Measurements from ENCODE around the gene FAM162A.
"Not testable (repeated sequence)": the region's sequence is repeated elsewhere in the genome, so short reads cannot be mapped to it uniquely, and the experiment has no call there.

FAM162A gene, protein sequence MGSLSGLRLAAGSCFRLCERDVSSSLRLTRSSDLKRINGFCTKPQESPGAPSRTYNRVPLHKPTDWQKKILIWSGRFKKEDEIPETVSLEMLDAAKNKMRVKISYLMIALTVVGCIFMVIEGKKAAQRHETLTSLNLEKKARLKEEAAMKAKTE

DNA sequence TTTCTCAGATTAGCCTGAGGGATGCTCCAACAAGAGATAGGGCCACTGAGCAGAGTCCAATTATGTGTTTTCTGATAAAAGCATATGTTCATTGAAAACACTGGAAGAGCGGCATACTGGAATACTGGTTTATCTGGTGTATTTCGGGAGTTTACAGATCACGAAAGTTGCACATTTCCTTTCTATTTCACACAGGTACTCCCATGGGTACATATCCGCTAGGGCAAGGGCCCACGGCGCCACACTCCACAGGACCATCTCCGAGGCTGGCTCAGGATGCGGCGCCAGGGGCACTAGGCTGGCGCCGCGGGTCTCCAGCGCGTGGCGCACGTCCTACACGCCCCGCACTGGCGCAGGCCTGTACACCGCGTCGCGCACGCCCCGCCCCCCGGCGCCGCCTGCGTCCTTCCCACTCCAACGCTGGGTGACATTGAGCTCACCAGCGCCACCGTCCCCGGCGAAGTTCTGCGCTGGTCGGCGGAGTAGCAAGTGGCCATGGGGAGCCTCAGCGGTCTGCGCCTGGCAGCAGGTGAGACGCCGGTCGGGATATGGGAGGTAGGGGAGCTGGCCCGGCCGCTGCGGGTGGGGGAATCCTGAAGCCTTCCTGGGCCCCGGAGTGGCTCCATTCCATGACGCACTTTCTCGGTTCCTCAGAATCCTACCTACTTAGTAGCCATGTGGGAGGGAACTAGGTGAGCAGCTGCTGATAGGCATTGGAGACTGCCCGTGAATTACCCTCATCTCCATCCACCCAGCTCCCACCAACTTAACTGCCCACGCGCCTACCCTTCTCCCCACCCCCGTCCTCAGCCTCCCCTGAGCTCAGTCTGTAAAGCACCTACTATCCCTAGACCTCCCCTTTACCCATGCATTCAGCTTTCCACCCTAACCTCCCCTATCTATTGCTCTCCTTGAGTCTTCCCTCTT lies at the start of gene FAM162A:
Gene FAM162A, plus strand, starts transcription at position 412 of the 927 bp plus-strand sequence. Its CDS starts 84 bp downstream, at position 496.
- peak; percentile 96 for DNase-seq

DNA sequence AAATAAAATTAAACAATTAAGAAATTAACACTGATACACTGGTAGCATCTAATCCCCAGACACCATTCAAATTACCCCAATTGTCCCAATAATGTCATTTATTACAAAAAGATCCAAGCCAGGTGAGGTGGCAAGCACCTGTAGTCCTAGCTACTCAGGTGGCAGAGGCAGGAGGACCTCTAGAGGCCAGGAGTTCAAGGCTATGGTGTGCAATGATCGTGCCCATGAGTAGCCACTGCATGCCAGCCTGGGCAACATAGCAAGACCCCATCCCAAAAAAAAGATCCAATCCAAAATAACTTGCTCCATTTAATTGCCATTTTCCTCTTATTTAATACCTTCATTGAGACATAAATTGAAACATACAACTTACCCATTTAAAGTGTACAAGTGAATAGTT lies 41.2 kb upstream of the FAM162A start:
- DNase-seq = no peak

DNA sequence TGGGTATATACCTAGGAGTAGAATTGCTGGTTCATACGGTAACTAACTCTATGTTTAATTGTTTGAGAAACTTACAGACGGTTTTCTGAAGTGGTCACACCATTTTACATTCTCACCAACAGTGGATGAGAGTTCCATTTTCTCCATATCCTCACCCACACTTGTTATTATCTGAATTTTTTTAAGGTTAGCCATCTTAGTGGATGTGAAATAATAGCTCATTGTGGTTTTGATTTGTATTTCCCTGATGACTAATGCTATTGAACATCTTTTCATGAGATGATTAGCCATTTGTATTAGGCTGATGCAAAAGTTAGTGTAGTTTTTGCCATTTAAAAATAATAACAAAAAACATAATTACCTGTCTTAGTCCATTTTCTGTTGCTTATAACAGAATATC lies 40.3 kb upstream of the FAM162A start:
- no peak for DNase-seq

DNA sequence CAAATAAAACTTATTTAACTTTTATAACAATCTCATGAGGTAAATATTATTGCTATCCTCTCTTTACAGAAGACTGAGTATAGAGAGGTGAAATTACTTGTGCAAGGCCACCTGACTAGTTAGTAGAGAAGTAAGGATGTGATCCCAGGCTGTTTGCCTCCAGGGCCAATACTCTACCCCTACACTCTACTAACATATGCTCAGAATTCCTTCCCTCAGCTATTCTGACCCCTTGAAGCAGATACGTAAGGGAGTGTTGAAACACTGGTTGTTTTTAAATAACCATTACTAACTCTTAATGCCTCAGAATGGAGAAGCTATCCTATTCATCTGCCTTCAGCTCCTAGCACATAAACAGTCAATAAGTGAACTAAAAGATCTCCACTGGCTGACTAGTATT lies 34.8 kb upstream of the FAM162A start:
- DNase-seq = no peak

DNA sequence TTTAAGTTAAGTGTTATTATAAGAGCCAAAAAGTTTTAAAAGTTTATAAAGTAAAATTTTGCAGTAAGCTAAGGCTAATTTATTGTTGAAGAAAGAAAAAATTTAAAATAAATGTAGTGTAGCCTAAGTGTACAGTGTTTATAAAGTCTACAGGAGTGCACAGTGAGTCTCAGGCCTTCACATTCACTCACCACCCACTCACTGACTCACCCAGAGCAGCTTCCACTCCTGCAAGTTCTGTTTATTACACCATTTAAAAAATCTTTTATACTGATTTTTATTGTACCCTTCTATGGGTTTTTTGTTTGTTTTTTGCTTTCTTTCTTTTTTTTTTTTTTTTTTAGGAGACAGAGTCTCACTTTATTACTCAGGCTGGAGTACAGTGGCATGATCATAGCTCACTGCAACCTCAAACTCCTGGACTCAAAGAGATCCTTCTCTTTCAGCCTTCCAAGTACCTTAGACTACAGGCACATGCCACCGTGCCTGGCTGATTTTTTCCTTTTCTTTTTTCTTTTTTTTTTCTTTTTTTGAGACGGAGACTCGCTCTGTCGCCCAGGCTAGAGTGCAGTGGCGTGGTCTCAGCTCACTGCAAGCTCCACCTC lies 33.1 kb upstream of the FAM162A start:
- DNase-seq = peak; percentile 11

DNA sequence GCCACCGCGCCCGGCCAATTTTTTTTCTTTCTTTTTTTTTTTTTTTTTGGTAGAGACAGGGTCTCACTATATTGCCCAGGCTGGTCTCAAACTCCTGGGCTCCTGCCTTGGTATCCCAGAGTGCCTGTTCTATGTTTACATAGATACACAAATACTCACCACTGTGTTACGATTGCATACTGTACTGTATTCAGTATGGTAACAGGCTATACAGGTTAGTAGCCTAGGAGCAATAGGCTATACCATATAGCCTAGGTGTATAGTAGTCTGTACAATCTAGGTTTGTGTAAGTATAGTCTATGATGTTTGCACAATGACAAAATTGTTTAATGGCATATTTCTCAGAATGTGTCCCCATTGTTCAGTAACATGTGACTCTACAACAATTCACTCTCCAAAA lies 32.4 kb upstream of the FAM162A start:
- DNase-seq = no peak

DNA sequence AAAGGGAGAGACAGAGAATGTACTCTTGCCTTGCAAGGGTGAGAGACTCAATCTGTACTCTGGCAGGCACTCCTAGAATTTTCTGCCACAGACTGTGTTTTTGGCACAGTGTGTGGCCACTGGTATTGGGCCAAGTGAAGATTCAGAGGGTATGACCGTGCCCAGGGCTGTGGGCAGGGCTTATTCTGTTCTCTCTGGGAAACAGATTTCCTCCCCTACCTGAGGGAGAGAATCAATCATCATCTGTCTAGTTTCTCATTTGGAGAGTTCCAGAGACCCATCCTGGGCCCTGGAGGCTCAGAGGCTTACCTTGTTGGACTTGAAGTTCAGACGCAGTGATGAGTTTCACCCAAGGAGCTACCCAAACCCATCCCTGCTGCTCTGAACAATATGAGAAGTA lies 30.8 kb upstream of the FAM162A start:
- no peak for DNase-seq

DNA sequence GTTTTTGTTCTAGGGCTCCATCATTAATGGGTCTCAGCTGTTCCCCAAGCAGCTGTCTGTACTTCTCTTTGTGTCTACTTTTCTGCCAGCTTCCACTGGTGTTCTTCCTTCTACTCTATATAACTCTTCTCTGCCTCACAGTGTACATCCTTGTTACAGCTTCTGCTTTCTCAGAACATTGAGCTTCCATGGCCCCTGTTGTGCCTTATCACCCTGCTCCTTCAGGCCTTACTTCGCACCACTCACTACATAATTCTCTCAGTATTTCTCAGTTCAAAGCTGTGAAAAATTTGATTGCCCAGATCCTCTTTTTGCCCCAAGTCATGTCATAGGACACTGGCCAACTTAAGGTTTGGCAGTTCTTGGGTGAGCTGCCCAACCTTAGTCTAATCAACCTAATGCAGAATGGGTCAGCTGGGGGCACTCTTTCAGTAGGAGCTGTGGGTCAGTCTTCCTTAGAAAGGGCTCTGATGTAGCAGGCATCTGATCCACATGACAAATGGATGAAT lies 30.0 kb upstream of the FAM162A start:
- no peak for DNase-seq

DNA sequence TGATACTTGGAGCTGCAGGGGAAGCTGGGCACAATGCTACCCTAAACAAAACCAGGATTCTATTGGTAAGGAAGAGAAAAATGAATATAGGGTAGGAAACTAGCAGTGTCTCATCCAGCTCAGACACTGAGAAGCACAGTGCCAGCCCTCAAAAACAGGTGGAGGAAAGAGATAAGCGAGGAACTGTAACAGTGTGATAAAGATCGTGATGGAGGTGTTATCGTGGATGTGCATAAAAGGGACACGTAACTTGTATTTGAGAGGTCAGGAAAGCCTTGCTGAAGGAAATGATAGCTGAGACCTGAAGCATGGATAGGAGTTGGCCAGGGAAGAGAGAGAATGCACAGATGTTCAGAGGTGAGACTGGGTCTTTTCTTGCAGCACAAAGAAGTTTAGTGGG lies 28.4 kb upstream of the FAM162A start:
- no peak for DNase-seq

DNA sequence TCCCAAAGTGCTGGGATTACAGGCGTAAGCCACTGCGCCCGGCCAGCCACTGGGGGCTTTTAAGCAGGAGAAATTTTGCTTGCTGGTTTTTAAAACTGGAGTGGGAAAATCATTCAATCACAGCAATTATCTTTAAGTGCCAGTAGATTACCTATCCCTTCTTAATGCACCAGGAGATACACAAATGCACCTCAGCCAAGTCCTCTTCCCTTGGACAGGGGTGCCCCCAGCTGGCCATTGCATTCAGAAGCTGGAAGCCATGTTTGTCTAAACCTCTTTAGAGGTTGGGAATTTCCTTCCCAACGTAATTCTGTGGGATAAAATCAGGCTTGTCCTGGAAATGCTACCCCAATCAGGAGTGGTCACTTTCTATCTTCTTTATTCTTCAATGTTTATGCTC lies 27.6 kb upstream of the FAM162A start:
- DNase-seq = peak; percentile 5

DNA sequence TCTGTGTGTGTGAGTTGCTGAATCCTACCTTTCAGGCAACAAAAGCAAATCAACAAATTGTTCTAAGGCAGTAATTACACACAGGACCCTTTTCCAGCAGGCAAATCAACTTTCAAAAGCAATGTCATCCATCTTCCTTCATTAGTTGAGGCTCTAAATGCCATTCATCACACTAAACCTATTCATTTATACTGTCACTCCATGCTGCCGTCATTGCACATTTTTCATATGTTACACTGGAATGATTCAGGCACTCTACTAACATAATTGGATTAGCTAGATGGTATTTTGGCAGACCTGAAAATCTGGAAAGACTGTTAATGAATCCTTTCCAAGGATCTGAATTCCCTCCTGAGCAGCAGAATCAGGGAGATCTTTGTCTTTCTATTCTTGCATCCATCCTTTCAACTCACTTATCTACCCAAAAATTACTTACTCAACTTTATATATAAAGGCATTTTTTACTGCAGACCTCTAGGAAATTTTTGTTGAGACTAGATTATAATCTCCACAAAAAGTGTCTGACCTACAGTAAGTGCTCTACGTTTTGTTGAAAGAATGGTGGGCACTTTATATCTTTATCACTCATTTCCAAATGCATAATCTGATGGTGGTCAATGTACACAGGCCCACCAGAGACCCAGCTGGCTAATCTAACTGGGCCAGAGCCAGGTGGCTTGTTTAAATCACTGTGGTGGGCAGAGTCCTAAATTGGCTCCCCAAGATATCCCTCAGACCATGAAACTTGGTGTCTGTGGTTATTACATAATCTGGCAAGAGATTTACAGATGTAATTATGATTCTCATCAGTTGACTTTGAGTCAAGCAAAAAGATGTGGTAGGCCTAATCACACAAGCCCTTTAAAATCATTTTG lies 25.9 kb upstream of the FAM162A start:
- no peak for DNase-seq

DNA sequence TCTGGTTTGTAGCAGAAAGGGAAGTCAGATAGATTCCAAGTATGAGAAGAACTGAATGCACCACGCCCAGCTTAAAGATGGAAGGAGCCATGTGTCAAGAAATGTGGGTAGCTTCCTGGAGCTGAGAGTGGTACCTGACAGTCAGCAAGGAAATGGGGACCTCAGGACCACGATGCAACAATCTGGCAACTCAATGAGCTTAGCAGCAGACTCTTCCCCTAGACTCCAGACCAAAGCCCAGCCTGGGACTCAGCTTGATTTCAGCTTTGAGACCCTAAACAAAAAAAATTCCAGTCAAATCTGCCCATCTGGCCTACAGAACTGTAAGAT lies 25.3 kb upstream of the FAM162A start:
- DNase-seq = no peak

DNA sequence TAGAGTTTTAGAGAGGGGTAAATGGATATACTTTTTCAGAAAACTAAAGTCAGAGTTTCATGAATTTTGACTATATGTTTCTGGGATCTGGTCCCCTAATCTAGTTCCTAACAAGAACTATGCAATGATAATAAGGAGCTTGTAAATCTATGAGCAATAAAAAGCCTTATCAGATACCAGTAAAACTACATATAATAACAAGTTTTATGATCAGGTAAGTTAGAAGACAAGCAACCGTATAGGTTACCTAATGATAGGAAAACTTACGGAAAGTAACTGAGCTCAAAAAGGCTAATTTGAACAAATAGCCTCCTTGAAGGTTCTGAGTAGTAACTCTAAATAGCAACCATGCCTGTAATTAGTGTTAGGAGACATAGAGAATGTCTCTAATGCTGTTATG lies 22.0 kb upstream of the FAM162A start:
- no peak for DNase-seq

DNA sequence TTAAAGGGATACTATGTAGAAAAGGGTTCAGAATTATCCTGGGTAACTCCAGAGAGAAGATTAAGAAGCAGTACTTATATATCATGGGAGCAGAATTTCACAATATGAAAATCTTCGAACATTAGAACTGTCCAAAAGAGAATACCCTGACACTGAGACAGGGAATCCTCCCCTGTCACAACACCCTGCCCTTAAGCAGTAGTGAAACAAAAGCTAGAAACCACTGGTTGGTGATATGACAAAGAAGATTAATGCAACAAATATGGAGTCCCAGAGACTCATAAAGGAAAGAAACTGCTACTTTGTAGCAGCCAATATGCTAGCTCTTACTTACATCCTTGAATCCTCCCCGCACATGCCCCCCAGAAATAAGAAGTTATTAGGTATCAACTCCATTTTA lies 19.5 kb upstream of the FAM162A start:
- DNase-seq = no peak

DNA sequence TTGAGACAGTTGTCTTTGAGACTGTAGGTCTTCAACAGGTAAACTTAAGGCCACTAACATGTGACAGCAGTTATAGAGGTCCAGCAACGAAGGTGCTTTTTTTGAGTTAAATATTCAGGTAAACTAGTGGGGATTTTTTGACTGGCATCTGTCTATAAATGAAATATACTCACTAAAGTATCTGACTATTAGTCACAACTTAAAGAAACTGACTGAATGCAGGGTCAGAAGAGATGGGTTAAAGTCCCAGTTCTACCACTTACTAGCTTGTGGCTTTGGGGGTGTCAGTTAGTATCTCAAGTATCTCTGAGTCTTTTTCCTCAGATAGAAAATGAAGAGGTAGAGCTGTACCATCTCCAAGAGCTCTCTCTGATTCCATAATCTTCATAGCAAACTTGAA lies 18.9 kb upstream of the FAM162A start:
- DNase-seq = no peak

DNA sequence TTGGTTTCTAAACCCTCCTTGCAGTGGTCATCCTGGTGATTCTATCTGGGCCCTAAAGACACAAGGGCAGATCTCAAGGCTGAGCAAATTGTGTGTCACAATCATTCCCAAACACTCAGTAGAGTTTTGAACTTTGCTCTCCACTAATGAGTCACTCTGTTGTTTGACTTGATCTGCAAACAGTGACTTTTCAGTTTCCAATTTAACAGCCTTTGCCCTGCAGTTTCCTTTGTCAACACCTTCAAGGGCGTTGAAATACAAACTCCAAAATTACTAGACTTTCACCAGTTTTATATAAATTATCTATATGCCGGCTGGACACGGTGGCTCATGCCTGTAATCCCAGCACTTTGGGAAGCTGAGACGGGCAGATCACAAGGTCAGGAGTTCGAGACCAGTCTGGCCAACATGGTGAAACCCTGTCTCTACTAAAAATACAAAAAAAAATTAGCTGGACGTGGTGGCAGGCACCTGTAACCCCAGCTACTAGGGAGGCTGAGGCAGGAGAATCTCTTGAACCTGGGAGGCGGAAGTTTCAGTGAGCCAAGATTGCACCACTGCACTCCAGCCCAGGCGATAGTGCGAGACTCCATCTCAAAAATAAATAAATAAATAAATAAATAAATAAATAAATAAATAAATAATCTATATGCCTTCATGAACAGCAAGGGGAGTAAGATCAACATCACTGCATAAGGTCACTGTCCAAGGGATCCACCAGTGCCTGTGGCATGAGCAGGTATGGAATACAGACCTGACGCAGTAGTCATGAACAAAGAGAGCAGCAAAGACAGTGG lies 18.2 kb upstream of the FAM162A start:
- DNase-seq = not testable (repeated sequence)

DNA sequence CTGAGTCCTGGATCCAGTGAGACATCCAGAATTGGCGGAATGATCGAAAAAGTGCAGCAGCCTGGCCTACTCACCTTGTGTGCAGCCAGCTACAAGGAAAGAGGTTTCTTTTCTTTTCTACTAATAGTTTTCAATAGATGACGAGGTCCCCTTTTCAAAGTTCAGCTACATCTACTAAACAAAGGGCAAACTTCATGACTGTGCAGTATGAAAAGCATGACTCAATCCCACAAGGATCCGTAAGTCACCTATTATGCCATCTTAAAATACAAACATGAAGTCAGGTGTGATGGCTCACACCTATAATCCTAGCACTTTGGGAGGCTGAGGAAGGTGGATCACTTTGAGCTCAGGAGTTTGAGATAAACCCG lies 17.6 kb upstream of the FAM162A start:
- no peak for DNase-seq

DNA sequence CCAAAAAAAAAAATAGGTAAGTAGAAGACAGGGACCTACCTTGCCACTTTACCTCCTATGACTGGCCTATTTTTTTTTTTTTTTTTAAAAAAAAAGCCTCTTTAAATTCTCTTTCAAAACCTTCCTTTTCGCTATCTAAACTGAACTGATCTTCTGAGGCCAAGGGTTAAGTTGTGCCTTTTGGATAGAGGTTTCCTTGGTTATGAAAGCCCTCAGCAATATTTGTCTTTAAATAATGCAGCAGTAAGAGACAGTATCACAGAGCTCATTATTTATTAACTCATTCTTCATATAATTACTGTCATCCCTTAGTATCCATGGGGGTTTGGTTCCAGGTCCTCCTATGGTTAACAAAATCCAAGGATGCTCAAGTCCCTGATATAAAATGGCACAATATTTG lies 9.9 kb upstream of the FAM162A start:
- DNase-seq = no peak

DNA sequence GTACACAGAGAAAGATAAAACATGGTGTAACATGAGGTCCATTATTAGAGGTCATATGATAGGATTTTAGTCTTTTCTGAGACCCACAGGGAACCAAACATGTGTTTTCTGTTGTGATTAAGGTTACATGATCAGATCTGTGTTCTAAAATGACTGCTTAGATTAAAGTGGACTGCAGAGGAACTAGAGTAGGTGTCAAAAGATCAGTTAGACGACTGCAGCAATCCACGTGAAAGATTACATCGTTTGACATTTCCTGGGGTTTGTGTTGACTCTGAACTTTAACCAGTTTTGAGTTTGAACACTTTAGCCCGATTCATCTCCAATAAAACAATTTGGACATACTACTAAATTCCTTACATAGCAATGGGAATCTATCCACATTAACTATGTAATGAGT lies 6.0 kb upstream of the FAM162A start:
- DNase-seq = no peak

DNA sequence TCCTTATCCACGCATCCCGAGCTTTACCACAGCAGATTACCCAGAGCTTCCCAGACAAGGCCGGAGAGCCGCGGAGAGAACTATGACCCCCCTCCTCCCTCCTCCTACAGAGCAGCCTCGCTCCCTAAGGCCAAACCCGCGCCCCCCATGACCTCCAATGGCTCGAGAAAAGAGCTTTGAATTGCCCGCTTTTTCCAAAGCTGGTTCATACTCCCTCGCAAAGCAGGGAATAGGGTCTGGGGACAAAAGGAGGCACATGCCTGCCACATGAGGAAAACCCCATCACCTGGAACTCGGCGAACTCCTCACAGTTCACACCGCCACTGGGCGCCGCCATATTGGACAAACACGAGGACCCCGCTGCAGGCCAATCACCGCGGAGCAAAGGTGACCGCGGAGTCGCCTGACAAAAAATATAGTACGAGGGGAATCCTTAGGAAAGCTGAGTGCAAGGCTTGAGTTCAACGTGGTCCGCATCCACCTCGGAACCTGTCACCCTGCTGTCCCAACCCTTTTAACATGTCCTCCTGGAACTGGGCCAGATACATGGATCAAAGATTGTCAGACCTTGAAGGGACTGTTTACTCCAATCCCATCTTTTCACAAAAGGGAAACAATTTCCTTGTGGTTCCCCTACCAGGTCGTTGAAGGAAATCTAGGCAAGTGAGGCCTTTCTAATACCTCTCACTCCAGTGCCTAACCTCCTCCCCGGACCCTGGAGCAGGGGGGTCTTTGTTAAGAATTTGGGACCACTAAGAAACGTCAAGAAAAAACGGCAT lies 905 bp upstream of the FAM162A start, which contains the start of gene MIX23:
Gene MIX23, minus strand, starts transcription at position 344 of the 779 bp plus-strand sequence. Its CDS starts 7 bp downstream, at position 337.
- peak; percentile 93 for DNase-seq

DNA sequence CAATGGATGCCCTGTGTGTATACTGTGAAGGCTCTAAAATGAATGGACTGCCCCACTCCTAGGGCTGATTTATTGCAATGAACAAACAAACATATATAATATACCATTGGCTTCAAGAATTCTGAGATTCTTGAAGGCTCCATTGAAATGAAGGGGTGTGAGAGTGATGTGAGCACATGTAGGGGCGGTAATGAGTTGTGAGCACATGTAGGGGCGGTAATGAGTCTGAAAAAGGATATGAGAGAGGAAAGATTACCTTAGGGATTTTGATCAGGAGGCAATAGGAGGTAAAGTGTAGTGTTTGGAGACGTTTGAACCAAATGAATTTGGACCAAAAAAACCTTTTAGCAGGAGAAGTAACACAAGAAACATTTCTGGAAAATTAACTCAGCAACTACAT lies 3.7 kb downstream of the FAM162A start:
- no peak for DNase-seq
